Ishikawa (cell line): ENCODE data around the gene REV1.

ENCODE experiments used
- EP300 ChIP-seq: IDR thresholded peaks from 2 replicates; pipeline ENCODE4 v1.6.1; 2012; ENCODE audit warnings: borderline replicate concordance
- TAF1 ChIP-seq: IDR thresholded peaks from 2 replicates; pipeline ENCODE4 v1.6.1; 2012; ENCODE audit warnings: low read depth, mild to moderate bottlenecking
- ZBTB7A ChIP-seq: IDR thresholded peaks from 2 replicates; pipeline ENCODE4 v1.6.1; 2012; ENCODE audit warnings: low read depth

GRCh38 chr2:99524056-99524455 is 34.2 kb upstream of the REV1 start:
- no peak for TF ChIP-seq TAF1
- no peak for TF ChIP-seq EP300
- TF ChIP-seq ZBTB7A: no peak
